ENCODE measurements around the gene RPRML.
"Not testable (repeated sequence)": the region's sequence is repeated elsewhere in the genome, so short reads cannot be mapped to it uniquely, and the experiment has no call there.

Gene RPRML

DNA sequence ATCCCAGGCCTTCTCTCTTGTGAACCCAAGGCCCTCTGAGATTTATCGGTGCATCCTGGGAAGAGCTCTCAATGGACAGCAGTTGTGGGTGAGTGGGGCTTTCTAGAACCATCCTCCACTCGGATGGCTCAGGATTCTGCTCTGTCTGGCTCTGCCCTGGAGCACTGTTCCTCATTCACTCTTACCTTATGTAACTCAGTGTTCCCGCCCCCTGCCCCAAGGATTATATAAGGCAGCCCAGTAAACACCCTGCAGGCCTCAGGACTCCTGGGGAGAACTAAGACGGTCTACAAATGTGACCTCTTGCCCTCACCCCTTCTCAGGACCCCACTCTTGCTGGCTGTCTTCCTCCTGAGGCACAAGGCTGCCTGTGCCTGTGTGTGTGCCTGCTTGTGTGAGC lies 3.8 kb downstream of the RPRML start:
- no peak for DNase-seq

DNA sequence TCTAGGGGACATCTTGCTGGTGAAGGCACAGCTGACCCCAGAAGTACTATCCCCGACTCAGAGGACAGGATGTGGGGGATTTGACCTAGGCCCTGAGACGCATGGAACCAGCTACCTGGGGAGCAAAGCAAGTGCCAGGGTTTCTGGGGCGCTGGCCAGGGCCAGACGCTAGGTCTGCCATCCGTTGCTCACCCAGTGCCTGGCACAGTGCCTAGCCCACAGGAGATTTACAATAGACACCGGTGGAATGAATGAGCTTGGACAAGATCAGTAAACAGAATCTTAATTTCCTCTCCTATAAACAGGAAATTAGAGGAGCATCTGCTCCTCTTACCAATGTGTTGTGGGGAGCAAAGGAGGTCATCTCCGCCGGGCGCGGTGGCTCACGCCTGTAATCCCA lies 5.0 kb downstream of the RPRML start:
- no peak for DNase-seq

DNA sequence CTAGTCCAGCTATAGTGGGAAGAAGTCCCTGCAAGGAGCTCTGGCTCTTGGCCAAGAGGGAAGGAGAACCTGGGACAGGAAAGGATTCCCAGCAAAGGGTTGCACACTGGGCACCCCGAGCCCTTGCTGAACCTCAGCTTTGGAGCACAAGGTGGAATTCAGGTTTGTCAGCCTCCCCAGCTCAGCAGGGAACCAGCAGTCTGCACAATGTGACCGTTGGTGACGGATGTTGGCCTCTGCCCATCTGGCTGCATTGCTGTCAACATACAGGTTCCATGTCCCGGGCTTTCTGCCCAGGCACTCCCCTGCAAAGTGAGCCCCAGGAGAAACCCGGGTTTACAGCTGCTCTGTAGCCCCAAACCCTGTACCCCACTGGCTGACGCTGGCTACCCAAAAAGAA lies 6.7 kb downstream of the RPRML start:
- DNase-seq = no peak

DNA sequence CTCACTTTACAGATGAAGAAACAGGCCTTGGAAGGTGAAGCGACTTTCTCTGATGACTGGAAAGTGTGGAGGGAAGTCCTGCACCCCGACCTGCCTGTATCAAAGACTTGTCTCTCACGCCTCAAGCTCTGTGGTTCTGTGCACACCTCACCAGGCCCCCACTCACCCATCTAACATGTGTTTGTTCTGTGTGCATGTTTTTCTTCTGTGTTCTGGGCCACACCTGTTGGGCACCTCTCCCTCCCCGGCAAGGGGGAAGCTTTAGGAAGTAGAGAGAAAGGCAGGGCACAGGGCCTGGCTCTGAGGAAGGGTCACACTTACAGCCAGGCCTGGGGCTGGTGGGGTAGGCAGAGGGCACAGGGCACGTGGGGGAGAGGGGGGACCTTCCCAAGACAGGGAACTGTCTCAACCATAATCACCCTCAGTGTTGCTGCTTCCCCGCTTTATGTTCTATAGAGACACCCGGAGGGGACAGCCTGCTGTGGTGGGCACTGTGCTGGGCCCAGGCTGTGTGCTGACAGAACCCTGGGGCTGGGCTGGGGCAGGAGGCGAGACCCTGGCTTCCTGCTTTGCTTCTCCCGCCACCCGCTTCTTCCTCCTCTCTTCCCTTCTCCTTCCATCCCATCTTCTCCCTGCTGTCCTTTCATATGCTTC lies 7.3 kb downstream of the RPRML start:
- DNase-seq = no peak

DNA sequence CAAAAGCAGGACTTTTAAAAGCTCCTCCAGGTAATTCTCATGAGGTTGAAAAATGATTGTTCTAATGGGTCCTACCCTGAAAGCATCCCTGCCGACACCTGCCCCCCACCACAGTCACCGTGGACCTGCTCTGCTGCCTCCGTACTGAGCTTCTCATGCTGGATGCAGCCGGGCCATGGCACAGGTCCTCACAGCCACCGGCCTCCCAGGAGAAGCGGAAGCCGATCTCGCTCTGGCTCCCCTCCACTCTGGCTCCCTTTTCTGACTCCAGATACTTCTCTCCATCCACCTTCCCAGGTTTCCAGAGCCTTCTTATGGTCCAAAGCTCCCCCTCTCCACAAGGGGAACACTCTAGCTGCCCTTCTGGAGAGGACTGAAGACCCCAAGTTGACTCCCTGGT lies 10.2 kb downstream of the RPRML start:
- no peak for DNase-seq

DNA sequence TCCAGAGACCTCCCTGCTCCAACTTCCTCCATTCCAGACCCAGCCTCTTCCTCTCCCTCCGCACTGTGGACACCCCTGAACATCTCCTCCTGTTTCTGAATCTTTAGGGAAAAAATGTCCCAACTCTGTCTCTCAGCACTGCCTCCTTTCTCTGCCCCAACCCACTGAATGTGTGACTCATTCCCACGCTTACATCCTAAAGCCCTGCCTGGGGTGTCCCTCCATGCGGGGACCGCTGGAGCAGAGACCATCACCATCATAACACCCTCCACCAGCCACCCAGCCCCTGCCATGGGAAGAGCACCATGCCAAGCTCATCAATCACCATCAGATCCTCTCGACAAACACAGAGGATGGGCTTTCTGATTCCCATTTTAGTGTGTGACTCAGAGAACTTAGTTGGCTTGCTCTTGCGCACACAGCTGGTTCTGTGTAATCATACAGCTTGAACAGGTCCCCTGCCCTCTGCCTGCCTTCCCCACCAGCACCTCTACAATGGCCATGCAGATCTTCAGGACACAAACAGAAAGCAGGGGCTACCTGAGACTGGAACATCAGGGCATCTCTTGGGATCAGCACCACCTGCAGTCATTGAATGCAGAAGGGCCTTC lies 10.7 kb downstream of the RPRML start:
- DNase-seq = no peak

DNA sequence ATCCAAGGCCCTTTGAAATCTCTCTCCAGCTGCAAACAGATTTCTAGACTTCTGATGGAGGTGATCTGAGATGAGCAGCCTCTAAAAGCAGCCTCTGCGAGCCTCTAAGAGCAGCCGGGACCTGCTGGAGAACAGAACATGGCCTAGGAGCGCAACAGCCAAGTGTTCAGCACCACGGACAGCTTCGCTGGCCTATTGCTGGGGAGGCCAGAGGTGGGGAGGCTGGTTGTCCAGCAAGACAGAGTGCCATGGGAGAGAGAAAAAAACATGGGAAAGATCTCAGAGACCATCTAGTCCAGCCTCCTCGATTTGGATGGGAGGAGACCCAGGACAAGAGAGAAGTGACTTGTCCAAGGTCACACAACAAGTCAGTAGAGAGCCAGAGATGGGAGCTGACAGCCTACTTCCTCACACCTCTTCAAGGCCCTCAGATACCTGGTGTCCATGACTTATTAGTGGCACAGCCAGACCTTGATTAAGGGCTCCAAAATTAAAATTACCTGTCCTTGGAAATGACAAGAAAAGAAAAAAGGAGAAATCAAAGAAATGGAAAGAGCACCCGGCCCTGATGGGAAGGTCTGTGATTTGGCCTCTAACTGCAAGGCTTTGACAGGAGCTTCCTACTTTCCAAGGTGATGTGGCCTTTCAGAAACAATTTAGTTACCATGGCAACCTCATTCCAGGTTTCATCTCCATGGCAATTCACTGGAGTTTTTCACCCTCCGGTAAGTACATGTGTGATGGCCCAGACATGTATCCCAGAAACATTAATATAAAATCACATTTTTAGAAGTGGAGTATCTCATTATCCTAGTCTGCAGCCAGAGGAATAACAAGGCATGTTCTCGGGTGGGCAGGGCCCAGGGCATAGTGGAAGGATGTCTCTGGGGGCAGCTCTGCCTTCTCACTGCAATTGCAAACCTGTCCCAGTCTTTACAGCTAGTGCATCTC lies 14.5 kb downstream of the RPRML start:
- no peak for DNase-seq

DNA sequence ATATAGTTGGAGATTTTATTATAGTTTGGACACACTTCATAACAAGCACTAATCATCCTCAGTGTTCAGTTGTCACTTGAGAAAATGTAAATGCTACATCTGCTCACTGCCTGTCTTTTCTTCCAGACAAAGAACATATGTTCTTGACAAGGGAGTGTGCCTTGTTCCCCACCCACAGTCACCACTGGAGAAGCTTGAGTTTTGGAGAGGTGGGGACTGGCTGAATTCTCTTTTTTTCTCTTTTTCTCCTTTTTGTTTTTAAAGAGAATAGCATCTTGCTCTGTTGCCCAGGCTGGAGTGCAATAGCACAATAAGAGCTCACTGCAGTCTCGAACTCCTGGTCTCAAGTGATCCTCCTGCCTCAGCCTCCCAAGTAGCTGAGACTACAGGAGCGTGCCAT lies 15.5 kb downstream of the RPRML start:
- no peak for DNase-seq

DNA sequence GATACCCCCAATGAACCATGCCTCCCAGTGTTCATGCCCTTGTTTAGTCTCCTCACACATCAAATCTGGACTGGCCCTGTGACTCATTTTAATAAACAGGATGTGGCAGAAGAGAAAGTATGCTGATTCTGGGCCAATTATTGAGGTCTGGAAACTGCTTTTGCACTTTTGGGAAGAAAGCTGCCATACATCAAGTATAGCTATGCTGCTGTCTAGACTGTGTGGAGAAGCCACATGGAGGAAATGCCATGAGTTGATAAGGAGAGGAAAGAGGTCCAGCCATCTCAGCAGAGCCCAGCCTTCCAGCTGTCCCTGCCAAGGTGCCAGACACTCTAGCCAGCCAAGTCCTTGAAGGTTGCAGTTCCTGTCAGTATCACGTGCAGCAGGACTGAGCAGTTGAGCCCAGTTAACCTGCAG lies 16.7 kb downstream of the RPRML start:
- DNase-seq = no peak

DNA sequence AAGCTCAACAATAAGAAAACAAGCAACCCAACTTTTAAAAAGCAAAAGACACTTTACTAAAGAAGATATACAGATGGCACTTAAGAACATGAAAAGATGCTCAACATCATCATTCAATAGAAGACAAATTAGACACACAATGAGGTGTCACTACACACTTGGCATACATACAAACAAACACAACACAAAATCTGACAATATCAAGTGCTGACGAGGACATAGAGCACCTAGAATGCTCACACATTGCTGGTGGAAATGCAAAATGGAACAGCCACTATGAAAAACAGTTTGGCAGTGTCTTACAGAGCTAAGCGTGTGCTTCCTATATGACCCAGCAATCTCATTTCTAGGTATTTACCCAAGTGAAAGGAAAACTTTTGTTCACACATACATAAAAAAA lies 18.9 kb downstream of the RPRML start:
- DNase-seq = no peak

DNA sequence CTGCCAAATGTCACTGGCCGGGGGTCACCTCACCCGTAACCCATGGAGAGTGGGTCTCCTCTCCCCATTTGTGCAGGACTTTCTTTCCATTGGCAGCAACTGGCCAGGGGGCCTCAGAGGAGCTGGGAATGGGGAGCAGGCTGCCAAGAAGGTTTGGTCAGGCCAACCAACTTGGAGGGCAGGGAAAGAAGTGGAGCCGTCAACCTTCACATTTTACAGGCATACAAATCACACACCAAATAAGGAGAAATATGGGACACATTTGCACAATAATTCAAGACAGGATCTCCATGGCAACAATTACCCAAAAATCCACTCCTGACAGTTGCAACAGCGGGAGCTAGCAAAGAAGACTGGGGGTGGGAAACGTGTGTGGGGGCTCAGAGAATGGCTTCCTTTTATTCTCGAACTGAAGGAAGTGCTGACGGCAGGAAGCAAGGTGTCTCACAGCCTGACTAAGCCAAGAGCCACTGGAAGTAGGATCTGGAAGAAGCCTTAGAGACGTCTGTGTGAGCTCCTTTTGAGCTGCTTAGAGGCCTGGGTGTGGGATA lies 20.9 kb downstream of the RPRML start:
- no peak for DNase-seq

DNA sequence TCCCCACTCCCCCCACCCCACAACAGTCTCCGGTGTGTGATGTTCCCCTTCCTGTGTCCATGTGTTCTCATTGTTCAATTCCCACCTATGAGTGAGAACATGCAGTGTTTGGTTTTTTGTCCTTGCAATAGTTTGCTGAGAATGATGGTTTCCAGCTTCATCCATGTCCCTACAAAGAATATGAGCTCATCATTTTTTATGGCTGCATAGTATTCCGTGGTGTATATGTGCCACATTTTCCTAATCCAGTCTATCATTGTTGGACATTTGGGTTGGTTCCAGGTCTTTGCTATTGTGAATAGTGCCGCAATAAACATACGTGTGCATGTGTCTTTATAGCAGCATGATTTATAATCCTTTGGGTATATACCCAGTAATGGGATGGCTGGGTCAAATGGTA lies 25.9 kb downstream of the RPRML start:
- DNase-seq = not testable (repeated sequence)

DNA sequence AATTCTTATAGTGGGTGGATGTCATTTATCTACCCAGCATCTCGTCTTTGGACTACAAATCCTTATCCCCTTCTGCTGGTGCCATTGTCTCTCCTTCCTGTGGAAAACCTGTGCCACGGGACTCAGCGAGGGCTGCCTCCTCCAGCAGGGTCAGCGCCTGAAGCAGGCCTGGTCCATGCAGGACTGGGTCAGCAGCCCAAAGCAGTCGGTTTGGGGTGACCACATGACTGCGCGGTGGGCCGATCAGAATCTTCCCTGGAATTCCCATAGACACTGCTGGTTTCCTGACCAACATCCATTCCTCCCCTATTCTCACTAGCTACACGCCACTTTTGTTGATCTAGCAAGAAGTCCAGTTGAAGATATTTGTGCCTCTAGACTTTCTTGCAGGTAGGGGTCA lies 26.9 kb downstream of the RPRML start:
- no peak for DNase-seq

DNA sequence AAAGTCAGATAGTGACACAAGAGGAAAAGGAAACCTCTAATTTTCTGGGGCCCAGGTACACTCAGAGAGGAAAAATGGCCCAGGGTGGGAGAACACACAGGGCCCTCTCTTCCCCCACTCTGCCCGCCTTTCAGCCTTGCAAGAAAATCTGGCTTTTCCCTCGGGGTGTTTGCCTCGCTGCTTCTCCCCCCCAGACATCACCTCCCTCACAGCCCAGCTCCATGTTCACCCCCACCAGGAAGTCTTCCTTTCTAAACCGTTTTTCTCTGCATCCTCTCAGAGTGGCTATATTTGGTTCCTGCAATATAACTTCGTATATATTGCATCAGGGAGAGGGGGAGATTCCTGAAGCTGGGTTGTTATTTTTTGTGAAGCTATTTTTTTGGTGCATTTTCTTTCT lies 27.3 kb downstream of the RPRML start:
- no peak for DNase-seq

DNA sequence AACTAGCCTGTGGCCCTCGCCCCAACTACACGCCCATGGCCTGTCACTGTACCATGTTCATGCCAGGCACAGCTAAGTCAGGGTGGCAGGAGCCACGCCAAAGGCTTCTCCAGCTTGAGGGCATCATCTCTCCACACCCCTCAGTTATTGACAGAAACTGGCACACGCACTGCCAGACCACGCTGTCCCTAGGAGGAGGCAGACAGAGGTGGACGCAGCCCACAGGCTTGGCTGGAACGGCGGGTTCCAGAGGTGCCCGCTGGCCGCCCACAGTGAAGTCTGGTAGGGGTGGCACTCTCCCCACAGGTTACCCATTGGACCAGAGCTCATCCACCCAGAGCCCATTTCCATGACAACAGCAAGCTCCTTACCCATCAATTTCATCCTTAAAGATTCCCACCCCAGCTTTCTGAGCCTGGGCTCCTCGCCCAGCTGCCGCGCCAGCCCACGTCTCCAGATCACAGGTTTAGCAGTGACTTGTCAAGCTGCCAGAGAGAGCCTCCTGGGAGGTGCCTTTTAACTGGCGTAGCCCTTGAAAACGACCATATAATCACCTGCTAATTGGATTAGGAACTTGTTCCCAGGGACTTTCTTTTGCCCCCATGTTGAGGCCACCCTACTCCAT lies 27.9 kb downstream of the RPRML start:
- no peak for DNase-seq

DNA sequence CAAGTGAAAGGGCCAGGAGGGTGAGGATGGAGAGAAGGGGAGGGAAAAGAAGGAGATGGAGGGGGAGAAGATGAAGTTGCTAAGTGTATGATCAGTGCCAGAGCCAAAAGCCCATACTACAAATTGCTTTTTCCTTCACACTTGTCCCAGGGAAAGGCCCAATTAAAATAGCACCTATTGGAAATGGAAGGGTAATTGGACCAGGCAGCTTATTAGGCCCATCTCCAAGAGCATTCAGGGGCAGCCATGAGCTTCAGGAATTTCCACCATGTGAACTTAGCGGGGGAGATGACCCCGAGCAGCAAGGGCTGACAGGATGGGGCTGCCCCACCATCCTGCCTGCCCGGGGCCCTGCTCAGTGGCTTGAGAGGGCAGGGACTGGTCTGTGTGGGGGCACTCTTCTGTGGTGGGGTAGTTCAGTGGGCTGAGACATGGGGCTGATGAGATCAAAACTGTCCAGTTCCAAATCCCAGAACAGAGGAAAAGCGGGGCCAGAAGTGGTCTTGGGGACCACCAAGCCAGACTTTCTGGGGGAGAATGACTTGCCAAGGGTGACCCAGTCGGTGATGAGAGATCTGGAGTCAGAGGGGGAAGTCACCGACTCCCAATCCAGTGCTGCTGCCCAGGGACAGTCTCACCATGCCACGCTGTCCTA lies 28.6 kb downstream of the RPRML start:
- no peak for DNase-seq

DNA sequence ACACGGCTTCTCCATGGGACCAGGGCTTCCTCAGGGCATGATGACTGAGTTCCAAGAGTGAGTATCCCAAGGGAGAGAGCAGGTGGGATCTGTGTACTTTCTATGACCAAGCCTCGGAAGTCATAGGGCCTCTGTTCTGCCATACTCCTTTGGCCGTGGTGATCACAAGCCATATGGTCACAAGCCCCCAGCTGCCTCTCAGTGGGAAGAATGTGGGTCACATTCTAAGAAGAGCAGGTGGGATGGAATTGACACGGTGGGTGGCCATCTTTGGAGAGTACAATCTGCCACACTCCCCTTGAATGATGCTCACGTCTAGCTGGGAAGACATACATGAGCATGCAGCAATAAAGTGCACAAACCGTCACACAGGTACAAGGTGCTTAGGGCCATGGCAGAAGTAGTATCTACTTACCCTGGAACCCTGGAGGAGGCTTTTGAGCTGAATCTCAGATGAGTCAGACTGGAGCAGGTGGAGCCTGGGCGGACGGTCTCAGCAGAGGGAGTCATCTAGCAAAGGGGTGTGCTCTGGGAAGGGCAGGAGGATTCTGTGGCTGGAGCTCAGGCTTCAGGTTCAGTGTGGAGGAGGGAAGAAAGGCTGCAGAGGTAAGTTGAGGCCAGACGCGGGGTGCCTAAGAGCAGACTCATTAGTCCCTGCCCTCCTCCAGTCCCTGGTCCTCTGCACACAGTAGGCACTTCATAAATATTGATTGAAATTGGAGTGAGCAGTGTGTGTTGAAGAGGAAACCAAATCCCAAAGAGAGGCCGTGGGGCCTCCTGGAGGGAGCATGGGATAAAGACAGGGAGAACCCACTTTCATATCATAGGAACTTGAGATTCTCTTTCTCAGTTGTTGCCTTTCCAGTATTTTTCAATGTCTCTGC lies 29.5 kb downstream of the RPRML start:
- DNase-seq = no peak

DNA sequence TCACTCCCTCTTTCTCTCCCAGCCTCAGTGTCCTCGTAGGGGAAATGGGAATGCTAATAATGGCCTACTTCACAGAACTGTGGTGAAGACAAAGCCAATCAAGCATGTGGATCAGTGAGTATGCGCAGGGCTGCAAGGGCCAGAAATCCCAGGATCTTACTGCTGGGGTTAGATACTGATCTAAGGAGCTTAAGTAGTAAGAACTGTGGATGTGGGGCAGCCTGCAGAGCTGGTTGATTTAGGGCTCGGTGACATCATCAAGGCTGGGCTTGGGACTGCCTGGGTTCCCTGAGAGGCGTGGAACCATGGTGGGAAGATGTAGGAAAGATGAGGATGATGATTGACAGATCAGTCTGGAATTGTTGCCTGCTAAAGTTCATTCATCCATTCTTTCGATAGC lies 30.5 kb downstream of the RPRML start:
- no peak for DNase-seq

DNA sequence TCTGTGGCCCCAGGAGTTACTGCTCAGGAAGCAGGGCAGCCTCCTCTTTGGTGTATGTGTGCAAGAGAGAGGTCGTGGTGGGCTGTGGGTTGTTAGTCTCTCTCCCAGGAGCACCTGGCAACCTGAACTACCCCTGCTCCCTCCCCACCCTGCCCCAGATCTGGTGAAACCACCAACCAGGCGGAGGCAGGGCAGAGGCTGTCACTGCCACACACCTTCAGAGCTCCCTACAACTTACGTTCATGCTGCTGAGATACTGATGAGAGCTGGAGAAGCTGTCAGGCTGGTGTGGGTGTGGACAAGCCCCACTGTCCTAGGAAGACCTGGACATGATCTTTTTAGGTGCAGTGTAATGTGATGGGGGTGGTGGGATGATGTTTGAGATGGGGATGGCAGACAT lies 31.8 kb downstream of the RPRML start:
- DNase-seq = no peak

DNA sequence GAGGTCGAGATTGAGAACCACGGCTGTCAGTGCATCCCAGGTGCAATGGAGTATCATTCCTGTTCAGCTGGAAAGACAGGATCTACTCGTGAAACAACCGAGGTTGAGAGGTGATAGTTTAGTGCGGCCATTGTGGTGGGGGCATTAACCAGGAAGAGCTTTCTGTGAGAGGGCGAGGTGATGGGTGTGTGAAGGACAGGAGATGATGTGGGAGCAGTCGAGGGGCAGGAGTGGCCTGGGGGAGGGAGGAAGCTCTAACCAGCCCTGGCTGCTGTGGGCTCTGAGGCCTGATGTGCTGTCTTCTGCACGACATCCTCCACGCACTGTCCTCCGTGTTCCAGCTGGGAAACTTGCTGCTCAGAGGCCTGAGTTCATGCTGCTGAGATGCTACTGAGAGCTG lies 34.1 kb downstream of the RPRML start:
- DNase-seq = no peak

DNA sequence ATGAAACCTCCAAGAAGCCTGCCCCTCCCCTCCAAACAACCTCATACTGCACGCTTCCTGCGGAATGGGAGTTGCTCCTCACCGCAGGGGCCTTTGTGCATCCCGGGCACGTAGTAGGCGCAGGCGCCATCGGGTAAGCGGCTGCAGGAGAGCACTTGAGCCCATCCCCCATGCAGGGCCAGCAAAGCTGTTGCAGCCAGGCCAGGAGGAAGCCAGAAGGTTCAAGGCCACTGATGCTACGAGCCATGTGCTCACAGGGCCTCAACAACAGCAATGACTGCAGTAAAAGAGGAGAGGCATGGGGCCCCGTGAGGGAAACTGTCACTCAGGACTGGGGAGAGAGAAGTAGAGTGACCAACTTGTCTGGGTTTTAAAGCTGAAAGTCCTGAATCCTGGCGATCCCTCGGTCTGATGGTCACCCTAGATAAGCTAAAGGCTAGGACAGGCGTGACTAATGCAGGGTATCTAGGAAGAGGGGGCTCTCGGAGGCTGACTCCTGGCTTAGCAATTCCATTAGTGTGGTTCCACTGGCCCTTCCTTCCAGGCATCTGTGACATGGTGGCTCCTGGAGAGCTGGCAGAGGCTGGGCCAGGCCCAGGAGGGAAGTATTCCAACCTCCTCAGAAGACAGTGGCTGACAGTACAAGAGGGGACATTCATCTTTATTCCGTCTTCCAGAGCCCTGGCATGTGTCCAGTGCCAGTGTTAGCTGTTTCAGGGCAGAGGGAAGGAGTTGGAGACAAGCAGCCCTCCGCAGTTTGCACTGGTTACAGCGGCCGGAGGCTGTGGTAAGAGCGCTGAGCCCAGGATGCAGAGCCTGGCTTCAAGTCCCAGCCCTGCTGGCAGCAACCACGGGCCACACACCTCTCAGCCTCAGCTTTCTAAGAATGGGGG lies 35.3 kb downstream of the RPRML start:
- DNase-seq = no peak
